ENCODE measurements around the gene MSRB1. TPM values are rescaled to one million over a fixed set of nuclear protein-coding genes. Genes with fewer than 3 reads are reported as not detected.

Gene MSRB1
- total RNA-seq, 1 experiment from 2014 or later: 26.4 TPM

DNA sequence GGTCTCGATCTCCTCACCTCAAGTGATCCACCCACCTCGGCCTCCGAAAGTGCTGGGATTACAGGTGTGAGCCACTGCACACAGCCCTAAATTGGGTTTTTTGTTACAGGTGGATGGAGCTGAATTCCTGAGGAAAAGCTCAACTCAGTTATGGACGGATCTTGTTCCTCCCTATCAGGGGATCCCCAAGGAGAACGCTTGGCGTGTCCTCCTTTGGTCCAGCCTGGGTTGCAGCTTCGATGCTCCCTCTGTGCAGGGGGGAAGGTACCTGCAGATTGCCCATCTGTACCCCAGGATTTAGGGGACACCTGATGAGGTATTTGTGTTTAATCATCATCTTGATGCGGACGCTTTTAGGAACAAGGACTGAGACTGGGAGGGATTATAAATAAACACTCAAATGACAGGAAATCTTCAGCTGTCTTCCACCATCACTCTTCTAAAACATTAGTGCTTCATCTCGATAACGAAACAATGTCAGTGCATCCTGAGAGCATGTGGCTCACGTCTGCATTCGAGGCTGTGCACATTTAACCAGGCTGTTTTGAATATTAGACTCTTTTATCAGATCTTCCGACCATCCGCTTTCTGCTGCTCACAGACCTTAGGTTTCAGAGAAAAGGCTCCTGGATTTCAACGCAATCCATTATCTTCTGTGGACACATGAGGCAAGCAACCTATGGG lies 52.8 kb downstream of the MSRB1 start:
- TF ChIP-seq, protein P1, sequence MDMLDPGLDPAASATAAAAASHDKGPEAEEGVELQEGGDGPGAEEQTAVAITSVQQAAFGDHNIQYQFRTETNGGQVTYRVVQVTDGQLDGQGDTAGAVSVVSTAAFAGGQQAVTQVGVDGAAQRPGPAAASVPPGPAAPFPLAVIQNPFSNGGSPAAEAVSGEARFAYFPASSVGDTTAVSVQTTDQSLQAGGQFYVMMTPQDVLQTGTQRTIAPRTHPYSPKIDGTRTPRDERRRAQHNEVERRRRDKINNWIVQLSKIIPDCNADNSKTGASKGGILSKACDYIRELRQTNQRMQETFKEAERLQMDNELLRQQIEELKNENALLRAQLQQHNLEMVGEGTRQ (CRISPR knock-in tag; IDR thresholded peaks at IDR 0.05): no peak
- no peak for TF ChIP-seq NFATC4 (CRISPR knock-in tag; IDR thresholded peaks at IDR 0.05)
- TF ChIP-seq, protein P2, sequence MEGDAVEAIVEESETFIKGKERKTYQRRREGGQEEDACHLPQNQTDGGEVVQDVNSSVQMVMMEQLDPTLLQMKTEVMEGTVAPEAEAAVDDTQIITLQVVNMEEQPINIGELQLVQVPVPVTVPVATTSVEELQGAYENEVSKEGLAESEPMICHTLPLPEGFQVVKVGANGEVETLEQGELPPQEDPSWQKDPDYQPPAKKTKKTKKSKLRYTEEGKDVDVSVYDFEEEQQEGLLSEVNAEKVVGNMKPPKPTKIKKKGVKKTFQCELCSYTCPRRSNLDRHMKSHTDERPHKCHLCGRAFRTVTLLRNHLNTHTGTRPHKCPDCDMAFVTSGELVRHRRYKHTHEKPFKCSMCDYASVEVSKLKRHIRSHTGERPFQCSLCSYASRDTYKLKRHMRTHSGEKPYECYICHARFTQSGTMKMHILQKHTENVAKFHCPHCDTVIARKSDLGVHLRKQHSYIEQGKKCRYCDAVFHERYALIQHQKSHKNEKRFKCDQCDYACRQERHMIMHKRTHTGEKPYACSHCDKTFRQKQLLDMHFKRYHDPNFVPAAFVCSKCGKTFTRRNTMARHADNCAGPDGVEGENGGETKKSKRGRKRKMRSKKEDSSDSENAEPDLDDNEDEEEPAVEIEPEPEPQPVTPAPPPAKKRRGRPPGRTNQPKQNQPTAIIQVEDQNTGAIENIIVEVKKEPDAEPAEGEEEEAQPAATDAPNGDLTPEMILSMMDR (IDR thresholded peaks at IDR 0.05): no peak
- no peak for TF ChIP-seq ZNF423 (CRISPR knock-in tag; IDR thresholded peaks at IDR 0.05)
- TF ChIP-seq TP53 (CRISPR knock-in tag; IDR thresholded peaks at IDR 0.05): no peak
- TF ChIP-seq, protein P3, sequence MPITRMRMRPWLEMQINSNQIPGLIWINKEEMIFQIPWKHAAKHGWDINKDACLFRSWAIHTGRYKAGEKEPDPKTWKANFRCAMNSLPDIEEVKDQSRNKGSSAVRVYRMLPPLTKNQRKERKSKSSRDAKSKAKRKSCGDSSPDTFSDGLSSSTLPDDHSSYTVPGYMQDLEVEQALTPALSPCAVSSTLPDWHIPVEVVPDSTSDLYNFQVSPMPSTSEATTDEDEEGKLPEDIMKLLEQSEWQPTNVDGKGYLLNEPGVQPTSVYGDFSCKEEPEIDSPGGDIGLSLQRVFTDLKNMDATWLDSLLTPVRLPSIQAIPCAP (CRISPR knock-in tag; IDR thresholded peaks at IDR 0.05): no peak
- no peak for TF ChIP-seq NR3C1 (CRISPR knock-in tag; conservative IDR thresholded peaks at IDR 0.05; ENCODE audit: low read depth)
- no peak for TF ChIP-seq JAZF1 (CRISPR knock-in tag; IDR thresholded peaks at IDR 0.05)
- TF ChIP-seq FOXK1 (CRISPR knock-in tag; IDR thresholded peaks at IDR 0.05): no peak
- TF ChIP-seq, protein P4, sequence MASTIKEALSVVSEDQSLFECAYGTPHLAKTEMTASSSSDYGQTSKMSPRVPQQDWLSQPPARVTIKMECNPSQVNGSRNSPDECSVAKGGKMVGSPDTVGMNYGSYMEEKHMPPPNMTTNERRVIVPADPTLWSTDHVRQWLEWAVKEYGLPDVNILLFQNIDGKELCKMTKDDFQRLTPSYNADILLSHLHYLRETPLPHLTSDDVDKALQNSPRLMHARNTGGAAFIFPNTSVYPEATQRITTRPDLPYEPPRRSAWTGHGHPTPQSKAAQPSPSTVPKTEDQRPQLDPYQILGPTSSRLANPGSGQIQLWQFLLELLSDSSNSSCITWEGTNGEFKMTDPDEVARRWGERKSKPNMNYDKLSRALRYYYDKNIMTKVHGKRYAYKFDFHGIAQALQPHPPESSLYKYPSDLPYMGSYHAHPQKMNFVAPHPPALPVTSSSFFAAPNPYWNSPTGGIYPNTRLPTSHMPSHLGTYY (CRISPR knock-in tag; IDR thresholded peaks at IDR 0.05): no peak
- TF ChIP-seq, protein P5, sequence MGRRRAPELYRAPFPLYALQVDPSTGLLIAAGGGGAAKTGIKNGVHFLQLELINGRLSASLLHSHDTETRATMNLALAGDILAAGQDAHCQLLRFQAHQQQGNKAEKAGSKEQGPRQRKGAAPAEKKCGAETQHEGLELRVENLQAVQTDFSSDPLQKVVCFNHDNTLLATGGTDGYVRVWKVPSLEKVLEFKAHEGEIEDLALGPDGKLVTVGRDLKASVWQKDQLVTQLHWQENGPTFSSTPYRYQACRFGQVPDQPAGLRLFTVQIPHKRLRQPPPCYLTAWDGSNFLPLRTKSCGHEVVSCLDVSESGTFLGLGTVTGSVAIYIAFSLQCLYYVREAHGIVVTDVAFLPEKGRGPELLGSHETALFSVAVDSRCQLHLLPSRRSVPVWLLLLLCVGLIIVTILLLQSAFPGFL (CRISPR knock-in tag; IDR thresholded peaks at IDR 0.05; ENCODE audit: borderline replicate concordance): no peak
- TF ChIP-seq ZNF138 (CRISPR knock-in tag; conservative IDR thresholded peaks at IDR 0.05): no peak
- Mint-ChIP-seq H3K36me3 (no peaks in the 10 kb centered on the region), H3K27me3 (ENCODE audit: low read depth) (peaks cover 15% of the 10 kb centered on the region), H3K4me1 (0 out of 2 replicates have a peak, but pooled peaks cover 5% of the 10 kb centered on the region), H3K9me3 (no peaks in the 10 kb centered on the region), H3K4me3 (no peak overlapping the region), H3K27ac (no peak overlapping the region)
- DNase-seq (ENCODE audit: low spot score) (no peak), ATAC-seq (no peak)
- ChIA-PET CTCF (interaction anchor here (1.0 to 1.1 kb wide), 3 partner anchors 33 to 114 kb away, joined by 3 to 4 read pairs (median 3); no protein-coding TSS in a partner anchor), POLR2A (interaction anchor here (0.6 kb wide), 1 partner anchor 83 kb away, joined by 5 read pairs; no protein-coding TSS in a partner anchor)

Other genes with a start within 250 kb of the MSRB1 start
- gene MAPK8IP3, start 237.0 kb downstream of the MSRB1 start, total RNA-seq (2021): 59.7 to 72.3 TPM (median 63.2 TPM) in 3 replicates
- gene NME3, start 171.7 kb downstream of the MSRB1 start, total RNA-seq (2021): 86.8 to 106 TPM (median 103 TPM) in 3 replicates
- gene EME2, start 170.4 kb downstream of the MSRB1 start, total RNA-seq (2021): 23.2 to 30.8 TPM (median 25.7 TPM) in 3 replicates
- gene MRPS34, start 170.1 kb downstream of the MSRB1 start, total RNA-seq (2021): 258 to 262 TPM (median 261 TPM) in 3 replicates
- gene SPSB3, start 160.6 kb downstream of the MSRB1 start, total RNA-seq (2021): 27.2 to 32.8 TPM (median 28.4 TPM) in 3 replicates
- 76.4 to 89.2 TPM (median 77.6 TPM) in 3 replicates for gene NUBP2, start 160.2 kb downstream of the MSRB1 start, total RNA-seq (2021)
- gene IGFALS, start 149.5 kb downstream of the MSRB1 start, total RNA-seq (2021): not detected in 3 replicates
- 36.0 to 43.1 TPM (median 38.2 TPM) in 3 replicates for gene HAGH, start 116.4 kb downstream of the MSRB1 start, total RNA-seq (2021)
- gene FAHD1, start 116.0 kb downstream of the MSRB1 start, total RNA-seq (2021): 14.3 to 19.5 TPM (median 19.4 TPM) in 3 replicates
- gene MEIOB, start 71.0 kb downstream of the MSRB1 start, total RNA-seq (2021): 1.4 to 3.9 TPM (median 3.3 TPM) in 3 replicates
- gene HS3ST6, start 24.8 kb downstream of the MSRB1 start, total RNA-seq (2021): 0.41 to 1.0 TPM (median 0.50 TPM) in 3 replicates
- 0.77 to 1.1 TPM (median 0.96 TPM) in 3 replicates for gene RPL3L, start 11.5 kb upstream of the MSRB1 start, total RNA-seq (2021)
- gene NDUFB10, start 16.3 kb upstream of the MSRB1 start, total RNA-seq (2021): 200 to 228 TPM (median 205 TPM) in 3 replicates
- gene RPS2, start 21.6 kb upstream of the MSRB1 start, total RNA-seq (2021): 4,395 to 4,767 TPM (median 4,632 TPM) in 3 replicates
- 0.31 TPM in 1 of 3 replicates, not detected in the others for gene RNF151, start 23.7 kb upstream of the MSRB1 start, total RNA-seq (2021)
- gene TBL3, start 28.9 kb upstream of the MSRB1 start, total RNA-seq (2021): 67.6 to 73.4 TPM (median 71.3 TPM) in 3 replicates
- gene NOXO1, start 38.3 kb upstream of the MSRB1 start, total RNA-seq (2021): 5.7 to 7.7 TPM (median 6.9 TPM) in 3 replicates
- gene GFER, start 41.0 kb upstream of the MSRB1 start, total RNA-seq (2021): 56.0 to 58.5 TPM (median 57.0 TPM) in 3 replicates
- gene SYNGR3, start 46.8 kb upstream of the MSRB1 start, total RNA-seq (2021): 41.5 to 53.5 TPM (median 51.2 TPM) in 3 replicates
- 53.9 to 66.4 TPM (median 55.5 TPM) in 3 replicates for gene ZNF598, start 66.6 kb upstream of the MSRB1 start, total RNA-seq (2021)
- gene NPW, start 76.6 kb upstream of the MSRB1 start, total RNA-seq (2021): 15.2 to 28.6 TPM (median 22.0 TPM) in 3 replicates
- 23.3 to 31.1 TPM (median 28.0 TPM) in 3 replicates for gene NHERF2, start 83.7 kb upstream of the MSRB1 start, total RNA-seq (2021)
- 90.5 to 93.4 TPM (median 93.3 TPM) in 3 replicates for gene NTHL1, start 104.6 kb upstream of the MSRB1 start, total RNA-seq (2021)
- gene TSC2, start 104.8 kb upstream of the MSRB1 start, total RNA-seq (2021): 103 to 134 TPM (median 117 TPM) in 3 replicates
- gene PKD1, start 192.7 kb upstream of the MSRB1 start, total RNA-seq (2021): 96.8 to 102 TPM (median 98.9 TPM) in 3 replicates
- 6.2 to 7.3 TPM (median 6.9 TPM) in 3 replicates for gene RAB26, start 205.4 kb upstream of the MSRB1 start, total RNA-seq (2021)
- 148 to 159 TPM (median 152 TPM) in 3 replicates for gene TRAF7, start 212.6 kb upstream of the MSRB1 start, total RNA-seq (2021)

All from WTC11 (cell line).